HepG2 (cell line): ENCODE measurements around the gene CTNNA3. TPM values are rescaled to one million over a fixed set of nuclear protein-coding genes. Genes with fewer than 3 reads are reported as not detected.
A peak's percentile ranks its signal among the peaks of the same experiment; 100 is the strongest.

ENCODE experiments used
- ATAC-seq: fragments of 200-7000 bp; cut with Tn5 transposase; 3 replicates; pipeline ENCODE4 v1.9.1; 2020; ENCODE audit warnings: mild to moderate bottlenecking, moderate library complexity
- BruUV-seq: library from RNA; stranded (reverse); fragments of 400-500 nt; replicated peaks from 2 replicates; lab custom pipeline; 2021; lab: Mats Ljungman, UMichigan
- CTCF ChIA-PET: fragments of 300-600 bp; formaldehyde crosslinking; extraction: SDS; loops from one replicate; lab custom pipeline; 2021; ENCODE audit warnings: low total read pairs, inconsistent platforms, low intra/inter-chr PET ratio; lab: Yijun Ruan, JAX
- POLR2A ChIA-PET: fragments of 350-600 bp; sonication (Branson Sonifier 250); formaldehyde crosslinking; loops from one replicate; lab custom pipeline; 2020; ENCODE audit warnings: antibody characterized with exemption, inconsistent platforms; lab: Yijun Ruan, JAX
- DNase-seq: peaks from one replicate; pipeline ENCODE4 v3.0.0-alpha.2; 2015; ENCODE audit warnings: low spot score
- FAIRE-seq: peaks from 3 replicates; lab custom pipeline; 2011; peaks lifted over from hg19 to GRCh38; lab: Jason Lieb, UNC
- H2AFZ ChIP-seq: one replicate; pipeline ENCODE4 v1.6.1; 2011; ENCODE audit warnings: low read length, inconsistent platforms
- H3K27ac ChIP-seq: fragments of 300-600 bp; 3 replicates; pipeline ENCODE4 v1.8.0; 2011; ENCODE audit warnings: mixed run types, mild to moderate bottlenecking, mixed read lengths, low read length, inconsistent platforms; ENCODE audit not compliant: insufficient read depth; ENCODE audit errors: extremely low read length
- H3K27me3 ChIP-seq, 2 experiments: fragments of 200-600 bp in 1 of 2; 2 replicates in 1 of 2; 3 replicates in 1 of 2; pipeline versions ENCODE4 v1.6.0 to v1.8.0; 2011; ENCODE audit warnings: low read length in 2 of 2, mild to moderate bottlenecking in 2 of 2, moderate library complexity in 2 of 2, inconsistent platforms in 1 of 2; ENCODE audit not compliant: insufficient read depth in 2 of 2, control insufficient read depth in 1 of 2
- H3K36me3 ChIP-seq, 2 experiments: fragments of 200-600 bp in 1 of 2; replicated peaks in 1 of 2; 2 replicates in 1 of 2; 3 replicates in 1 of 2; pipeline versions ENCODE4 v1.5.1 to v1.8.0; 2011; ENCODE audit warnings: low read length in 2 of 2, inconsistent platforms in 1 of 2; ENCODE audit not compliant: insufficient read depth in 2 of 2, control insufficient read depth in 1 of 2
- H3K4me1 ChIP-seq: 2 replicates; pipeline ENCODE4 v1.5.1; 2012; ENCODE audit warnings: low read length, inconsistent platforms; ENCODE audit not compliant: insufficient read depth
- H3K4me2 ChIP-seq: 2 replicates; pipeline ENCODE4 v1.6.0; 2011; ENCODE audit warnings: low read depth, low read length, inconsistent platforms
- H3K4me3 ChIP-seq, 3 experiments: fragments of 200-600 bp in 1 of 3; sonication (generic), shearing (Covaris generic) in 1 of 3; replicated peaks in 1 of 3; 2 replicates each; pipeline ENCODE4 v1.5.1; 2011 to 2016; ENCODE audit warnings: low read length in 3 of 3, inconsistent platforms in 2 of 3, low read depth in 2 of 3, mild to moderate bottlenecking in 2 of 3, control low read depth in 1 of 3, mixed read lengths in 1 of 3; ENCODE audit not compliant: insufficient read depth in 1 of 3
- H3K79me2 ChIP-seq: one replicate; pipeline ENCODE4 v1.6.1; 2011; ENCODE audit warnings: low read length, inconsistent platforms; ENCODE audit not compliant: insufficient read depth
- H3K9ac ChIP-seq: 2 replicates; pipeline ENCODE4 v1.6.0; 2011; ENCODE audit warnings: mild to moderate bottlenecking, low read depth, low read length, inconsistent platforms; ENCODE audit not compliant: insufficient read depth
- H3K9me3 ChIP-seq: 2 replicates; pipeline ENCODE4 v1.5.1; 2012; ENCODE audit warnings: mild to moderate bottlenecking, low read length
- H4K20me1 ChIP-seq: 2 replicates; pipeline ENCODE4 v1.6.0; 2011; ENCODE audit warnings: inconsistent platforms, mild to moderate bottlenecking, low read length, moderate library complexity; ENCODE audit not compliant: insufficient read depth
- FIP1L1 ChIP-seq: fragments of 200-400 bp; formaldehyde crosslinking; IDR thresholded peaks from 2 replicates; pipeline ENCODE4 v1.6.1; 2018; ENCODE audit warnings: low read depth, mild to moderate bottlenecking, low read length, moderate library complexity, borderline replicate concordance; ENCODE audit not compliant: insufficient read depth
- MXD1 ChIP-seq: sonication (generic); formaldehyde crosslinking; IDR thresholded peaks from 2 replicates; pipeline ENCODE4 v1.4.0; 2020; ENCODE audit warnings: mild to moderate bottlenecking, missing genetic modification reagents
- TAF1 ChIP-seq: sonication (generic); formaldehyde crosslinking; IDR thresholded peaks from 2 replicates; pipeline ENCODE4 v1.4.0; 2020; ENCODE audit warnings: missing genetic modification reagents
- ZBTB37 ChIP-seq: sonication (generic); formaldehyde crosslinking; IDR thresholded peaks from 2 replicates; pipeline ENCODE4 v1.4.0; 2020; ENCODE audit warnings: mild to moderate bottlenecking, missing genetic modification reagents
- WGBS: methylation state at CpG from one replicate; pipeline ENCODE4 v1.1.6; 2017; ENCODE audit warnings: low lambda C conversion rate; 5-methylcytosine and 5-hydroxymethylcytosine counted together
- in situ Hi-C: cut with HindIII; loops from 2 replicates; pipeline ENCODE4 v1.10.0; 2017; ENCODE audit warnings: low pct_unique_long_range_greater_than_20kb; ENCODE audit not compliant: extremely low pct_ligation_motif_present
- intact Hi-C: fragments of 100-400 bp; cut with micrococcal nuclease; formaldehyde crosslinking; loops from one replicate; pipeline ENCODE4 v1.10.0; 2022; ENCODE audit not compliant: unreplicated experiment
- polyA plus RNA-seq, 8 experiments: library from polyadenylated mRNA; depleted of rRNA in 3 of 8; stranded (reverse) in 7 of 8; unstranded in 1 of 8; fragments of >200 nt; fragmentation: Illumina TruSeq in 4 of 8; extraction: Trizol in 4 of 8; gene quantifications; 2 replicates each; pipeline versions ENCODE4 v1.2.1 to v1.2.3, GENCODE V29; 2011 to 2016; ENCODE audit warnings: low read depth in 4 of 8, missing spikeins in 1 of 8, mixed read lengths in 1 of 8; ENCODE audit not compliant: insufficient read depth in 1 of 8
- total RNA-seq, 5 experiments: library from RNA; depleted of rRNA; stranded (reverse); fragments of >200 nt; fragmentation: Illumina TruSeq; extraction: Trizol; gene quantifications; 2 replicates each; pipeline ENCODE4 v1.2.3, GENCODE V29; 2016; ENCODE audit warnings: low read depth in 1 of 5
- TF ChIP-seq, protein P1 (sequence below), 2 experiments: sonication (generic) in 1 of 2; formaldehyde crosslinking in 1 of 2; IDR thresholded peaks; 2 replicates each; pipeline versions ENCODE4 v1.6.1 to v1.9.0; 2014 to 2022; ENCODE audit warnings: antibody characterized with exemption in 1 of 2, borderline replicate concordance in 1 of 2, inconsistent platforms in 1 of 2, low read depth in 1 of 2, missing genetic modification reagents in 1 of 2
- TF ChIP-seq, protein P2 (sequence below): sonication (generic); formaldehyde crosslinking; IDR thresholded peaks from 2 replicates; pipeline ENCODE4 v1.4.0; 2020; ENCODE audit warnings: low read depth, missing genetic modification reagents
- TF ChIP-seq, protein P3 (sequence below): sonication (generic); formaldehyde crosslinking; IDR thresholded peaks from 2 replicates; pipeline ENCODE4 v1.4.0; 2020; ENCODE audit warnings: mild to moderate bottlenecking, missing genetic modification reagents

The CTNNA3 gene
- total and polyA plus RNA-seq, 2 of the 13 experiments (the other 11 are each of a cell fraction or from before 2014, with no cell fraction given) = not detected

DNA sequence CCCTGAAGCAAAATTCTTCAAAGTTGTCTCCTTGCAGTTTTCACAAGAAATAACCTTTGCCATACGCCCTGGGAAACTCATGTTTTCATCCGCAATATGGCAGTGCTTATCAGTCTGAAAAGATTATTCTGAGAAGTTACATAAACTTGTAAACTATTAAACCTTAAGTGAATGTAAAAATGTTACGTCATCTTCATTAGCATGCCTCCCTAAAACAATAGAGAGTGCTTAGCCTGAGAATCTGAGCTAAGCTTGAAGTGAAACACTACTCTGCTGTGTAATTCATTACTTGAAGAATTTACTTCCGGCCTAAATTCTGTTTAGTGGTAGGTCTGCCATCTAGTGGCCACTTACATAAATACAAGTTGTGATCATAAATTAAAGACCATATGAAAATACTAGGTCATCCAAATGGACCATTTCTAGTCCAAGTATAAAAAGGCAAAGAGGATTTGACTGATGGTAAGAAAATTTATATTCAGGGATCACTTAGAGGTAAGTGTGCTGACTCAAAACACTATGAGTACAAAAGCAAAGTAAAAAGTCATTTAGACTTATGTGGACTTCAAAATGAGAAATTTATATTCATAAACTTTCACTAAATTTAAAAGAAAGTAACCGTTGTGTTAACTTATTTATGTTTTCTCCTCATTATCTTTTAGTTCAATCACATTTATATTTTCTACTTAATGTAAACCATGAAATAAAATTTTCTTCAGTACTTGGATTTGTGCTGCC is 1515.2 kb downstream of the CTNNA3 start:
- no peak overlapping the region for H2AFZ ChIP-seq
- H3K9ac ChIP-seq = no peak overlapping the region
- H3K79me2 ChIP-seq = no peaks in the 10 kb centered on the region
- no peak overlapping the region for H3K4me2 ChIP-seq
- ChIA-PET CTCF (interaction anchor here (1.3 to 1.8 kb wide), 2 partner anchors 822 to 1446 kb away, joined by 3 to 8 read pairs; no protein-coding TSS in a partner anchor), POLR2A (no interaction called here)
- in situ Hi-C loops = loop anchor here (25.0 kb wide), 1 partner anchor 1443 kb away; no protein-coding TSS in a partner anchor
- H3K4me3 ChIP-seq = no peak overlapping the region
- peak; percentile 57 for ATAC-seq
- peak; percentile 75 for FAIRE-seq
- no peaks in the 10 kb centered on the region for H4K20me1 ChIP-seq
- H3K9me3 ChIP-seq = no peaks in the 10 kb centered on the region
- no peak overlapping the region for H3K27ac ChIP-seq
- H3K27me3 ChIP-seq = no peaks in the 10 kb centered on the region
- H3K4me1 ChIP-seq = no peaks in the 10 kb centered on the region
- BruUV-seq = no TSS peak
- no peaks in the 10 kb centered on the region for H3K36me3 ChIP-seq
- peak; percentile 52 for DNase-seq
- intact Hi-C loops = loop anchor here (1.0 to 2.0 kb wide), 3 partner anchors 822 to 1446 kb away; no protein-coding TSS in a partner anchor
- 36% methylated on average over 5 of the region's 5 CpGs for WGBS
- TF ChIP-seq MXD1 (no peak), ZBTB37 (CRISPR knock-in tag) (no peak), FIP1L1 (no peak), TAF1 (CRISPR knock-in tag) (no peak)
- TF ChIP-seq, protein P1, sequence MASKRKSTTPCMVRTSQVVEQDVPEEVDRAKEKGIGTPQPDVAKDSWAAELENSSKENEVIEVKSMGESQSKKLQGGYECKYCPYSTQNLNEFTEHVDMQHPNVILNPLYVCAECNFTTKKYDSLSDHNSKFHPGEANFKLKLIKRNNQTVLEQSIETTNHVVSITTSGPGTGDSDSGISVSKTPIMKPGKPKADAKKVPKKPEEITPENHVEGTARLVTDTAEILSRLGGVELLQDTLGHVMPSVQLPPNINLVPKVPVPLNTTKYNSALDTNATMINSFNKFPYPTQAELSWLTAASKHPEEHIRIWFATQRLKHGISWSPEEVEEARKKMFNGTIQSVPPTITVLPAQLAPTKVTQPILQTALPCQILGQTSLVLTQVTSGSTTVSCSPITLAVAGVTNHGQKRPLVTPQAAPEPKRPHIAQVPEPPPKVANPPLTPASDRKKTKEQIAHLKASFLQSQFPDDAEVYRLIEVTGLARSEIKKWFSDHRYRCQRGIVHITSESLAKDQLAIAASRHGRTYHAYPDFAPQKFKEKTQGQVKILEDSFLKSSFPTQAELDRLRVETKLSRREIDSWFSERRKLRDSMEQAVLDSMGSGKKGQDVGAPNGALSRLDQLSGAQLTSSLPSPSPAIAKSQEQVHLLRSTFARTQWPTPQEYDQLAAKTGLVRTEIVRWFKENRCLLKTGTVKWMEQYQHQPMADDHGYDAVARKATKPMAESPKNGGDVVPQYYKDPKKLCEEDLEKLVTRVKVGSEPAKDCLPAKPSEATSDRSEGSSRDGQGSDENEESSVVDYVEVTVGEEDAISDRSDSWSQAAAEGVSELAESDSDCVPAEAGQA (IDR thresholded peaks at IDR 0.05; ENCODE audit: low read depth) = no peak
- TF ChIP-seq, protein P1 (CRISPR knock-in tag; IDR thresholded peaks at IDR 0.05; ENCODE audit: borderline replicate concordance) = no peak
- TF ChIP-seq, protein P2, sequence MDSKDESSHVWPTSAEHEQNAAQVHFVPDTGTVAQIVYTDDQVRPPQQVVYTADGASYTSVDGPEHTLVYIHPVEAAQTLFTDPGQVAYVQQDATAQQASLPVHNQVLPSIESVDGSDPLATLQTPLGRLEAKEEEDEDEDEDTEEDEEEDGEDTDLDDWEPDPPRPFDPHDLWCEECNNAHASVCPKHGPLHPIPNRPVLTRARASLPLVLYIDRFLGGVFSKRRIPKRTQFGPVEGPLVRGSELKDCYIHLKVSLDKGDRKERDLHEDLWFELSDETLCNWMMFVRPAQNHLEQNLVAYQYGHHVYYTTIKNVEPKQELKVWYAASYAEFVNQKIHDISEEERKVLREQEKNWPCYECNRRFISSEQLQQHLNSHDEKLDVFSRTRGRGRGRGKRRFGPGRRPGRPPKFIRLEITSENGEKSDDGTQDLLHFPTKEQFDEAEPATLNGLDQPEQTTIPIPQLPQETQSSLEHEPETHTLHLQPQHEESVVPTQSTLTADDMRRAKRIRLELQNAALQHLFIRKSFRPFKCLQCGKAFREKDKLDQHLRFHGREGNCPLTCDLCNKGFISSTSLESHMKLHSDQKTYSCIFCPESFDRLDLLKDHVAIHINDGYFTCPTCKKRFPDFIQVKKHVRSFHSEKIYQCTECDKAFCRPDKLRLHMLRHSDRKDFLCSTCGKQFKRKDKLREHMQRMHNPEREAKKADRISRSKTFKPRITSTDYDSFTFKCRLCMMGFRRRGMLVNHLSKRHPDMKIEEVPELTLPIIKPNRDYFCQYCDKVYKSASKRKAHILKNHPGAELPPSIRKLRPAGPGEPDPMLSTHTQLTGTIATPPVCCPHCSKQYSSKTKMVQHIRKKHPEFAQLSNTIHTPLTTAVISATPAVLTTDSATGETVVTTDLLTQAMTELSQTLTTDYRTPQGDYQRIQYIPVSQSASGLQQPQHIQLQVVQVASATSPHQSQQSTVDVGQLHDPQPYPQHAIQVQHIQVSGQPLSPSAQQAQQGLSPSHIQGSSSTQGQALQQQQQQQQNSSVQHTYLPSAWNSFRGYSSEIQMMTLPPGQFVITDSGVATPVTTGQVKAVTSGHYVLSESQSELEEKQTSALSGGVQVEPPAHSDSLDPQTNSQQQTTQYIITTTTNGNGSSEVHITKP (CRISPR knock-in tag) = no peak
- TF ChIP-seq, protein P3, sequence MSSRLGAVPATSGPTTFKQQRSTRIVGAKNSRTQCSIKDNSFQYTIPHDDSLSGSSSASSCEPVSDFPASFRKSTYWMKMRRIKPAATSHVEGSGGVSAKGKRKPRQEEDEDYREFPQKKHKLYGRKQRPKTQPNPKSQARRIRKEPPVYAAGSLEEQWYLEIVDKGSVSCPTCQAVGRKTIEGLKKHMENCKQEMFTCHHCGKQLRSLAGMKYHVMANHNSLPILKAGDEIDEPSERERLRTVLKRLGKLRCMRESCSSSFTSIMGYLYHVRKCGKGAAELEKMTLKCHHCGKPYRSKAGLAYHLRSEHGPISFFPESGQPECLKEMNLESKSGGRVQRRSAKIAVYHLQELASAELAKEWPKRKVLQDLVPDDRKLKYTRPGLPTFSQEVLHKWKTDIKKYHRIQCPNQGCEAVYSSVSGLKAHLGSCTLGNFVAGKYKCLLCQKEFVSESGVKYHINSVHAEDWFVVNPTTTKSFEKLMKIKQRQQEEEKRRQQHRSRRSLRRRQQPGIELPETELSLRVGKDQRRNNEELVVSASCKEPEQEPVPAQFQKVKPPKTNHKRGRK (CRISPR knock-in tag) = no peak
